H1 (cell line): ENCODE data around the gene ROR1. TPM values are rescaled to one million over a fixed set of nuclear protein-coding genes. Genes with fewer than 3 reads are reported as not detected.

Experiments
- CTCF ChIA-PET: fragments of 300-600 bp; sonication (Branson Sonifier 250); formaldehyde crosslinking; loops from one replicate; lab custom pipeline; 2021; ENCODE audit not compliant: partially characterized antibody; lab: Charles Lee
- POLR2A ChIA-PET: fragments of 300-600 bp; sonication (Branson Sonifier 250); formaldehyde crosslinking; loops from one replicate; lab custom pipeline; 2021; ENCODE audit warnings: inconsistent platforms; ENCODE audit not compliant: partially characterized antibody; lab: Charles Lee
- DNase-seq, 2 experiments: peaks; one replicate each; pipeline versions ENCODE4 v3.0.0 to v3.0.0-alpha.2; 2010 to 2022; ENCODE audit warnings: low spot score in 2 of 2, low read depth in 1 of 2, mixed read lengths in 1 of 2
- FAIRE-seq: peaks from 2 replicates; lab custom pipeline; 2011; peaks lifted over from hg19 to GRCh38; lab: Jason Lieb, UNC
- H2AFZ ChIP-seq: 2 replicates; pipeline ENCODE4 v1.8.1; 2012; ENCODE audit warnings: low read length, inconsistent platforms
- H2AK5ac ChIP-seq: 2 replicates; pipeline ENCODE4 v1.6.1; 2013; ENCODE audit warnings: low read depth, low read length
- H2BK120ac ChIP-seq: replicated peaks from 2 replicates; pipeline ENCODE3; 2013; ENCODE audit warnings: low read depth, low read length, inconsistent platforms
- H2BK12ac ChIP-seq: 2 replicates; pipeline ENCODE4 v1.6.1; 2013; ENCODE audit warnings: low read depth, low read length
- H2BK15ac ChIP-seq: 2 replicates; pipeline ENCODE4 v1.6.1; 2013; ENCODE audit warnings: low read length
- H2BK20ac ChIP-seq: 2 replicates; pipeline ENCODE4 v1.6.1; 2013; ENCODE audit warnings: low read length
- H2BK5ac ChIP-seq: 2 replicates; pipeline ENCODE4 v1.6.1; 2013; ENCODE audit warnings: low read depth, low read length
- H3K14ac ChIP-seq: 2 replicates; pipeline ENCODE4 v1.6.1; 2013; ENCODE audit warnings: inconsistent platforms; ENCODE audit not compliant: insufficient read length
- H3K18ac ChIP-seq: 2 replicates; pipeline ENCODE4 v1.6.1; 2013; ENCODE audit warnings: low read length; ENCODE audit errors: extremely low read depth
- H3K23ac ChIP-seq: 2 replicates; pipeline ENCODE4 v1.6.1; 2013; ENCODE audit warnings: inconsistent platforms; ENCODE audit not compliant: insufficient read length
- H3K23me2 ChIP-seq: 2 replicates; pipeline ENCODE4 v1.6.1; 2013; ENCODE audit warnings: low read depth, low read length
- H3K27ac ChIP-seq: 2 replicates; pipeline ENCODE4 v1.6.1; 2011; ENCODE audit warnings: low read depth, low read length, inconsistent platforms
- H3K27me3 ChIP-seq, 4 experiments: replicated peaks in 1 of 4; 1 replicate in 1 of 4; 2 replicates in 3 of 4; pipeline versions ENCODE4 v1.6.1 to v1.8.1; 2011 to 2013; ENCODE audit warnings: low read length in 3 of 4, mild to moderate bottlenecking in 3 of 4, inconsistent platforms in 2 of 4, mixed read lengths in 2 of 4, moderate library complexity in 1 of 4; ENCODE audit not compliant: control insufficient read depth in 3 of 4, insufficient read depth in 3 of 4; ENCODE audit errors: extremely low read depth in 1 of 4
- H3K36me3 ChIP-seq, 4 experiments: 2 replicates each; pipeline versions ENCODE4 v1.6.1 to v1.8.1; 2011 to 2013; ENCODE audit warnings: mild to moderate bottlenecking in 4 of 4, low read length in 3 of 4, moderate library complexity in 2 of 4, control low read depth in 1 of 4, inconsistent platforms in 1 of 4; ENCODE audit not compliant: insufficient read depth in 4 of 4, control insufficient read depth in 2 of 4
- H3K4ac ChIP-seq: replicated peaks from 2 replicates; pipeline ENCODE3; 2013; ENCODE audit warnings: low read length, low read depth, mixed read lengths, inconsistent platforms; ENCODE audit not compliant: insufficient read length
- H3K4me1 ChIP-seq, 4 experiments: replicated peaks in 1 of 4; 1 replicate in 1 of 4; 2 replicates in 3 of 4; pipeline versions ENCODE4 v1.6.1 to v1.8.1; 2011 to 2013; ENCODE audit warnings: low read length in 3 of 4, inconsistent platforms in 2 of 4, mixed read lengths in 1 of 4; ENCODE audit not compliant: insufficient read depth in 4 of 4, control insufficient read depth in 3 of 4
- H3K4me2 ChIP-seq, 2 experiments: 2 replicates each; pipeline versions ENCODE4 v1.6.1 to v1.8.1; 2011 to 2013; ENCODE audit warnings: low read depth in 2 of 2, low read length in 2 of 2, control low read depth in 1 of 2, inconsistent platforms in 1 of 2, mild to moderate bottlenecking in 1 of 2; ENCODE audit not compliant: insufficient read depth in 1 of 2
- H3K4me3 ChIP-seq, 4 experiments: fragments of 200-600, 300-600 bp in 1 of 4; sonication (generic), shearing (Covaris generic), sonication (Bioruptor Twin) in 1 of 4; 2 replicates each; pipeline versions ENCODE4 v1.5.1 to v1.8.1; 2011 to 2016; ENCODE audit warnings: low read length in 4 of 4, low read depth in 3 of 4, control low read depth in 2 of 4, inconsistent platforms in 2 of 4, mild to moderate bottlenecking in 2 of 4, mixed read lengths in 1 of 4, moderate library complexity in 1 of 4; ENCODE audit not compliant: insufficient read depth in 2 of 4; ENCODE audit errors: extremely low read depth in 1 of 4
- H3K56ac ChIP-seq: replicated peaks from 2 replicates; pipeline ENCODE3; 2013; ENCODE audit warnings: low read depth, mild to moderate bottlenecking, mixed read lengths, low read length, inconsistent platforms; ENCODE audit not compliant: insufficient read length
- H3K79me1 ChIP-seq: 2 replicates; pipeline ENCODE4 v1.6.1; 2013; ENCODE audit warnings: low read depth, low read length, control low read depth
- H3K79me2 ChIP-seq, 2 experiments: 2 replicates each; pipeline versions ENCODE4 v1.6.1 to v1.8.1; 2012 to 2013; ENCODE audit warnings: low read length in 2 of 2, mild to moderate bottlenecking in 2 of 2, inconsistent platforms in 1 of 2; ENCODE audit not compliant: insufficient read depth in 2 of 2, control insufficient read depth in 1 of 2
- H3K9ac ChIP-seq, 4 experiments: replicated peaks in 1 of 4; 1 replicate in 1 of 4; 2 replicates in 3 of 4; pipeline versions ENCODE4 v1.6.1 to v1.8.1; 2011 to 2013; ENCODE audit warnings: low read depth in 3 of 4, low read length in 3 of 4, control low read depth in 2 of 4, mild to moderate bottlenecking in 2 of 4, moderate library complexity in 2 of 4, inconsistent platforms in 1 of 4; ENCODE audit errors: extremely low read depth in 1 of 4
- H3K9me3 ChIP-seq, 2 experiments: 2 replicates each; pipeline versions ENCODE4 v1.6.1 to v1.8.1; 2012 to 2013; ENCODE audit warnings: mild to moderate bottlenecking in 2 of 2, moderate library complexity in 2 of 2, control low read depth in 1 of 2, inconsistent platforms in 1 of 2, low read depth in 1 of 2, low read length in 1 of 2, mixed read lengths in 1 of 2; ENCODE audit not compliant: insufficient read depth in 2 of 2
- H4K20me1 ChIP-seq, 2 experiments: replicated peaks in 1 of 2; 2 replicates each; pipeline versions ENCODE3 to v1.8.1; 2011 to 2013; ENCODE audit warnings: inconsistent platforms in 2 of 2, low read length in 2 of 2, mild to moderate bottlenecking in 1 of 2; ENCODE audit not compliant: insufficient read depth in 2 of 2, control insufficient read depth in 1 of 2
- H4K5ac ChIP-seq: 2 replicates; pipeline ENCODE4 v1.6.1; 2013; ENCODE audit warnings: low read length, low read depth, mixed read lengths, inconsistent platforms; ENCODE audit not compliant: insufficient read length
- H4K8ac ChIP-seq: 2 replicates; pipeline ENCODE4 v1.8.0; 2013; ENCODE audit warnings: mild to moderate bottlenecking, moderate library complexity, low read length, inconsistent platforms; ENCODE audit not compliant: insufficient read depth; ENCODE audit errors: extremely low read depth
- H4K91ac ChIP-seq: replicated peaks from 2 replicates; pipeline ENCODE3; 2013; ENCODE audit warnings: low read length, mixed read lengths, inconsistent platforms; ENCODE audit not compliant: insufficient read length
- CBX5 ChIP-seq: fragments of 300-800, 300-1000 bp; sonication (generic); IDR thresholded peaks from 2 replicates; pipeline ENCODE4 v1.7.1; 2016; ENCODE audit warnings: antibody characterized with exemption, low read length, low read depth
- GABPA ChIP-seq: IDR thresholded peaks from 2 replicates; pipeline ENCODE4 v1.6.1; 2011; ENCODE audit warnings: mild to moderate bottlenecking, low read length, moderate library complexity, borderline replicate concordance; ENCODE audit not compliant: insufficient read depth
- HDAC2 ChIP-seq, 2 experiments: fragments of 300-600 bp in 1 of 2; sonication (generic) in 1 of 2; IDR thresholded peaks; 2 replicates each; pipeline ENCODE4 v1.6.1; 2011 to 2012; ENCODE audit warnings: low read depth in 2 of 2, low read length in 2 of 2, mild to moderate bottlenecking in 2 of 2, moderate library complexity in 2 of 2, borderline replicate concordance in 1 of 2, inconsistent platforms in 1 of 2
- KDM4A ChIP-seq: IDR thresholded peaks from one replicate; pipeline ENCODE4 v1.7.1; 2012; ENCODE audit warnings: low read depth, mild to moderate bottlenecking, moderate library complexity, low read length, inconsistent platforms; ENCODE audit not compliant: severe bottlenecking
- POLR2A ChIP-seq, 2 experiments: IDR thresholded peaks; 1 replicate in 1 of 2; 2 replicates in 1 of 2; pipeline ENCODE4 v1.6.1; 2011; ENCODE audit warnings: low read depth in 2 of 2, low read length in 2 of 2, mild to moderate bottlenecking in 2 of 2; ENCODE audit errors: control extremely low read depth in 1 of 2
- RBBP5 ChIP-seq: IDR thresholded peaks from 2 replicates; pipeline ENCODE4 v1.7.1; 2012; ENCODE audit warnings: low read depth, mild to moderate bottlenecking, inconsistent platforms, low read length, moderate library complexity, borderline replicate concordance
- SAP30 ChIP-seq: fragments of 300-600 bp; sonication (generic); IDR thresholded peaks from 2 replicates; pipeline ENCODE4 v1.7.1; 2012; ENCODE audit warnings: low read length, moderate library complexity, mild to moderate bottlenecking, inconsistent platforms; ENCODE audit not compliant: insufficient read depth, insufficient replicate concordance
- ZNF274 ChIP-seq: IDR thresholded peaks from 2 replicates; pipeline ENCODE4 v1.7.0; 2012; ENCODE audit warnings: low read length, borderline replicate concordance; ENCODE audit errors: extremely low read depth
- WGBS, 2 experiments: shearing (Covaris generic) in 1 of 2; methylation state at CpG; one replicate each; pipeline versions ENCODE4 v1.1.6 to v1.1.7; 2013 to 2015; ENCODE audit warnings: low lambda C conversion rate in 2 of 2, mixed read lengths in 2 of 2, inconsistent platforms in 1 of 2, low coverage in 1 of 2, missing lambda C conversion rate in 1 of 2; ENCODE audit not compliant: insufficient replicate concordance in 2 of 2, insufficient coverage in 1 of 2, insufficient read length in 1 of 2; ENCODE audit errors: extremely low coverage in 1 of 2, missing lambda C conversion rate in 1 of 2; 5-methylcytosine and 5-hydroxymethylcytosine counted together
- polyA plus RNA-seq, 7 experiments: library from polyadenylated mRNA; depleted of rRNA in 3 of 7; stranded (reverse) in 5 of 7; unstranded in 2 of 7; fragments of >200 nt in 5 of 7; fragments of 200-250 nt in 2 of 7; gene quantifications; 1 replicate in 5 of 7; 2 replicates in 1 of 7; 4 replicates in 1 of 7; pipeline versions ENCODE4 v1.2.1 to v1.2.3, GENCODE V29; 2011 to 2013; ENCODE audit warnings: missing spikeins in 2 of 7, mixed read lengths in 2 of 7
- total RNA-seq: library from RNA; stranded (reverse); fragmentation: NEBNext Ultra II Directional; extraction: Animal tissue kit (Norgen Biotek cat#: 25700); gene quantifications from 2 replicates; pipeline ENCODE4 v1.2.1, GENCODE V29; 2021
- TF ChIP-seq, protein P1 (sequence below): IDR thresholded peaks from 2 replicates; pipeline ENCODE4 v1.6.1; 2012; ENCODE audit warnings: inconsistent platforms
- TF ChIP-seq, protein P2 (sequence below), 3 experiments: IDR thresholded peaks; 1 replicate in 2 of 3; 2 replicates in 1 of 3; pipeline versions ENCODE4 v1.5.1 to v1.6.1; 2011; ENCODE audit warnings: low read length in 3 of 3, mild to moderate bottlenecking in 3 of 3, inconsistent platforms in 2 of 3, low read depth in 1 of 3, moderate library complexity in 1 of 3; ENCODE audit not compliant: insufficient read depth in 1 of 3; ENCODE audit errors: control extremely low read depth in 1 of 3

ROR1 gene
- total and polyA plus RNA-seq, 2 of the 8 experiments (the other 6 are each of a cell fraction or from before 2014, with no cell fraction given), result 33.6 to 73.6 TPM

DNA sequence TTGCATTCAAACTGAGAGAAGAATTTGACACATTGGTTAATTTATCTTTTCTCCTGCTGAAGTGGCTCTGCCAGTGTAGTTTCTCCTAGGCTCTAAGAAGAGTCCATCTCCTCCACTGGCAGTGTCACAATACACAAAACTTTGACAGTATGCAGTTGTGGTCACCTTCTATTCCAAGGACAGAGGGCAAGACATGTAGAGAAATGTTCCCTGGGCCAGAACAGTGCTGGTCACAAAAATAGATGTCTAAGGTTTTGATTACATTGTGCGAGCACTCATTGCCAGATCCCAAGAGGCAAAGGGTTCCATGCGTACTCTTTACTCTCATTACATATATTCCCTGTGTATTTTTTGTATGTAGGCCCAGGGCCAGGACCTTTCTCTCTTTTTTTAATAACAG lies 281.5 kb downstream of the ROR1 start:
- no peaks in the 10 kb centered on the region for H3K79me1 ChIP-seq
- H3K79me2 ChIP-seq, result no peaks in the 10 kb centered on the region
- H3K23me2 ChIP-seq, result no peaks in the 10 kb centered on the region
- no peak overlapping the region for H3K4me2 ChIP-seq
- no peak overlapping the region for H2BK15ac ChIP-seq
- H3K14ac ChIP-seq, result no peak overlapping the region
- H3K4me3 ChIP-seq, result no peak overlapping the region
- H3K18ac ChIP-seq, result no peak overlapping the region
- H3K9me3 ChIP-seq, result no peaks in the 10 kb centered on the region
- no peak overlapping the region for H4K8ac ChIP-seq
- 91% methylated on average over 2 of the region's 2 CpGs; no CpG with 5 or more reads in 1 of the 2 experiments for WGBS, 2 experiments
- no peak overlapping the region for H4K5ac ChIP-seq
- DNase-seq, result no peak
- no peaks in the 10 kb centered on the region; a peak in 1 of 7 replicates for H3K4me1 ChIP-seq
- ChIA-PET CTCF (no interaction called here), POLR2A (no interaction called here)
- no peak overlapping the region for H2BK120ac ChIP-seq
- no peak overlapping the region for H2AK5ac ChIP-seq
- peaks cover 0 to 5% (median 0%) of the 10 kb centered on the region in 4 experiments; a peak in 1 of 8 replicates for H3K36me3 ChIP-seq
- no peak overlapping the region for H2BK5ac ChIP-seq
- H3K27me3 ChIP-seq, result peaks cover 0 to 3% (median 0%) of the 10 kb centered on the region in 4 experiments; a peak in 3 of 7 replicates
- no peak overlapping the region for H3K4ac ChIP-seq
- H3K27ac ChIP-seq, result no peak overlapping the region
- H3K56ac ChIP-seq, result no peak overlapping the region
- no peak overlapping the region for H2BK20ac ChIP-seq
- no peak overlapping the region for H3K9ac ChIP-seq
- H4K20me1 ChIP-seq, result peaks cover 3 to 13% of the 10 kb centered on the region in 2 experiments
- FAIRE-seq, result no peak
- H2BK12ac ChIP-seq, result no peak overlapping the region
- H2AFZ ChIP-seq, result no peak overlapping the region
- no peak overlapping the region for H4K91ac ChIP-seq
- no peak overlapping the region for H3K23ac ChIP-seq
- TF ChIP-seq ZNF274, result no peak
- TF ChIP-seq GABPA, result no peak
- TF ChIP-seq KDM4A, result no peak
- no peak for TF ChIP-seq RBBP5
- TF ChIP-seq SAP30, result no peak
- TF ChIP-seq, protein P1, sequence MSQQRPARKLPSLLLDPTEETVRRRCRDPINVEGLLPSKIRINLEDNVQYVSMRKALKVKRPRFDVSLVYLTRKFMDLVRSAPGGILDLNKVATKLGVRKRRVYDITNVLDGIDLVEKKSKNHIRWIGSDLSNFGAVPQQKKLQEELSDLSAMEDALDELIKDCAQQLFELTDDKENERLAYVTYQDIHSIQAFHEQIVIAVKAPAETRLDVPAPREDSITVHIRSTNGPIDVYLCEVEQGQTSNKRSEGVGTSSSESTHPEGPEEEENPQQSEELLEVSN, result no peak
- no peak for TF ChIP-seq CBX5
- TF ChIP-seq HDAC2 (IDR thresholded peaks at IDR 0.05; ENCODE audit: borderline replicate concordance in 1 of 2, low read depth in 2 of 2, low read length in 2 of 2), result no peak
- TF ChIP-seq POLR2A (IDR thresholded peaks at IDR 0.05; ENCODE audit: control extremely low read depth in 1 of 2, low read depth in 2 of 2, low read length in 2 of 2), result no peak
- TF ChIP-seq, protein P2, sequence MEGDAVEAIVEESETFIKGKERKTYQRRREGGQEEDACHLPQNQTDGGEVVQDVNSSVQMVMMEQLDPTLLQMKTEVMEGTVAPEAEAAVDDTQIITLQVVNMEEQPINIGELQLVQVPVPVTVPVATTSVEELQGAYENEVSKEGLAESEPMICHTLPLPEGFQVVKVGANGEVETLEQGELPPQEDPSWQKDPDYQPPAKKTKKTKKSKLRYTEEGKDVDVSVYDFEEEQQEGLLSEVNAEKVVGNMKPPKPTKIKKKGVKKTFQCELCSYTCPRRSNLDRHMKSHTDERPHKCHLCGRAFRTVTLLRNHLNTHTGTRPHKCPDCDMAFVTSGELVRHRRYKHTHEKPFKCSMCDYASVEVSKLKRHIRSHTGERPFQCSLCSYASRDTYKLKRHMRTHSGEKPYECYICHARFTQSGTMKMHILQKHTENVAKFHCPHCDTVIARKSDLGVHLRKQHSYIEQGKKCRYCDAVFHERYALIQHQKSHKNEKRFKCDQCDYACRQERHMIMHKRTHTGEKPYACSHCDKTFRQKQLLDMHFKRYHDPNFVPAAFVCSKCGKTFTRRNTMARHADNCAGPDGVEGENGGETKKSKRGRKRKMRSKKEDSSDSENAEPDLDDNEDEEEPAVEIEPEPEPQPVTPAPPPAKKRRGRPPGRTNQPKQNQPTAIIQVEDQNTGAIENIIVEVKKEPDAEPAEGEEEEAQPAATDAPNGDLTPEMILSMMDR (IDR thresholded peaks at IDR 0.05; ENCODE audit: control extremely low read depth in 1 of 3, insufficient read depth in 1 of 3, low read depth in 1 of 3, low read length in 3 of 3), result no peak
